NCI-H187 treated with DMSO at 0.1 percent for 48 hours (cell line): Measurements from ENCODE around the gene HERPUD2.

ENCODE experiments used
- DNase-seq: peaks from one replicate; lab custom pipeline; 2025; lab: John Stamatoyannopoulos, UW

The HERPUD2 gene, protein sequence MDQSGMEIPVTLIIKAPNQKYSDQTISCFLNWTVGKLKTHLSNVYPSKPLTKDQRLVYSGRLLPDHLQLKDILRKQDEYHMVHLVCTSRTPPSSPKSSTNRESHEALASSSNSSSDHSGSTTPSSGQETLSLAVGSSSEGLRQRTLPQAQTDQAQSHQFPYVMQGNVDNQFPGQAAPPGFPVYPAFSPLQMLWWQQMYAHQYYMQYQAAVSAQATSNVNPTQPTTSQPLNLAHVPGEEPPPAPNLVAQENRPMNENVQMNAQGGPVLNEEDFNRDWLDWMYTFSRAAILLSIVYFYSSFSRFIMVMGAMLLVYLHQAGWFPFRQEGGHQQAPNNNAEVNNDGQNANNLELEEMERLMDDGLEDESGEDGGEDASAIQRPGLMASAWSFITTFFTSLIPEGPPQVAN

DNA sequence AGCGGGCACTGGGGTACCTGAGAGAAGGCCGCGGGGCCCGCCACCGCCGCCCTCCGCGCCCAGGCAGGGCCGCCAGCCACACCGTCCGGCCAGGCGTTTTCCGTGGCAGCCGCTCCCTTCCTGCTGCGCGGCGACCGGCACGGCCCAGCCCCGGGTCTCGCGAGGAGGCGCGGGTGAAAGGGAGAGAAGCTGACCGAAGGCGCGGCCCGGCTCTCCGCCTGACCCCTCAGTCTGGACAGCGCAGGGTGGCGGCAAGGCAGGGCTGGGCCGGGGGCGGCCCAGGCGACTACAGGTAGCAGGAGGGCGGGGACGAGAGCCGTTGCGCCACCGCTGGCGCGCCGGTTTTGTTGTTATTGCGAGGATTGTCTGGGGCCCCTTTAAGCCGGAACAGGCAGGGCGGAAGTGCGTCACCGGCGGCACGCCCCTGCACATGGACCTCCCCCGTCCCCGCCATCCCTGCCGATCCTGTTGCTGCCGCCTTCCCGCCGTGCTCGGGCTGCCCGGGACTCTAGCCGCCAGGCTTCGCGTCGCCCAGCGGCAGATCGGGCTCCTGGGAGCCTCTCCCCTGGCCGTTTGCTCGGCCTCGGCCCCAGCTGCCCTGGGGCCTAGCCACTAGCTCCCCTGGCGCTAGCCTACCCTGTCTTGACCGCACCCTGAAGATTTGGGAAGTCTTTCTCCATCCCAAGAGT is at the start of gene HERPUD2:
HERPUD2 (minus strand) TSS at position 352 of the 689 bp plus-strand sequence. CDS start 805 bp downstream, outside the sequence.
- peak; percentile 22 for DNase-seq

DNA sequence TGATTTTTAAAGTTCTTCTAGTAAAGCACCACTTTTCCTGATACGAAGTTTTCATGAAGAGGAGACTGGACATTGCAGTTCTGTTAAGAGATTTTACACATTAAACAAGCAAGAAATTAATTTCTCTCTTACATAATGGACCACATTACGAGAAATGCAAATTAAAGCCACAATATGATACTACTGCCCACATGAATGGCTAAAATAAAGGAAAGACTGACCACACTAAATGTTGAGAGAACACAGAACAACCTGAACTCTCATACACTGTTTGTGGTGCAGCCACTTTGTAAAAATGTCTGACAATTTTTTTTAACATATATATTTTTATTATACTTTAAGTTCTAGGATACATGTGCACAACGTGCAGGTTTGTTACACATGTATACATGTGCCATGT is 44.0 kb upstream of the HERPUD2 start:
- no peak for DNase-seq

DNA sequence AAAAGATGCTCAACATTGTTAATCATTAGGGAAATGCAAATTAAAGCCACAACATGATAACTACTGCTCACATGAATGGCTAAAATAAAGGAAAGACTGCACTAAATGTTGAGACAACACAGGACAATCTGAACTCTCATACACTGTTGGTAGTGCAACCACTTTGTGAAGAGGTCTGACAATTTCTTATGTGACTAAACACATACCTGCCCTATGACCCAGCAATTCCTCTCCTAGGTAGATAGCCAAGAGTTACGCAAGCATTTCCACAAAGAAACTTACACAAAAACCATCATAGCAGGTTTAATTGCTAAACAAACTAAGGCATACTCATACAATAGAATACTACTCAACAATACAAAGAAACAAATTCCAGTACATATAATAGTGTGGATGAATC is 41.8 kb upstream of the HERPUD2 start:
- DNase-seq, result no peak

DNA sequence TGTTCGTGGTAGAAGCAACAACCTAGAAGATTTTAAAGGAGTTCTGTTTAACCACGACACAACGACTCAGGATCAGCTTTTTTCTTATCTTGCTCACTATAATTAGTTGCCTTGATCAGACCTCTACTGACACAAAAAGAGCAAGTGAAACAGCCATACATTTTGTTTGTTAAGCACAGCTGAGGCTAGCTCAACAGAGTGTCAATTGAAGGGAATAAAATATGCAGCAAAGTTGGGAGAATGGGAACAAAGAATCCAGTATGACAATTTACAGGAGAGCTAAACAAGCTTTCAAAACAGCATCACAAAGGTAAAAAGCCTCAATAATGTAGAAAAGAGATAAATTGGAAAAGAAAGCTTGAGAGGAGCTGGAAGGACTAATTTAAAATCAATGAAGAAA is 40.5 kb upstream of the HERPUD2 start:
- DNase-seq, result no peak

DNA sequence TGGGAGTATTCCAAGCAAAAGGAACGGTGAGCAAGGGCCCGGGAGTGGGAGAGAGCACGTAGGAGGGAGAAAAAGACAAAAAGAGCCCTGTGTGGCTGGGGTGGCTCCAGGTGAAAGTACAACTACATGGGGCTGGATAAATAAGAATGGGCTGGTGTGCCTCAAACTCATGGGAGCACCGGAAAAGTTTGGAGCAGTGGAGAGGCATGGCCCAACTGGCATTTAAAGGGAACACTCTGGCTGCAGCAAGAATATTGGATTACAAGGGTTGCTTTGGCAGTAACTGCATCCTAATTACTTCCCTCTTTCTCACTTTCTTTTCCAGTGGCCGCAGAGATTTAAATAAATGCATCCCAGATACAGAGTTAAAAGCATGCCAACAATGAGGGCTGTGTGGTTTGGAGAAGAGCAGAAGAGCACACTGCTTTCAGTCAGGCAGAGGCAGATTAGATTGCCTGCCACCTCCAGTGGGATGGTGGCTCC is 39.1 kb upstream of the HERPUD2 start:
- DNase-seq, result no peak

DNA sequence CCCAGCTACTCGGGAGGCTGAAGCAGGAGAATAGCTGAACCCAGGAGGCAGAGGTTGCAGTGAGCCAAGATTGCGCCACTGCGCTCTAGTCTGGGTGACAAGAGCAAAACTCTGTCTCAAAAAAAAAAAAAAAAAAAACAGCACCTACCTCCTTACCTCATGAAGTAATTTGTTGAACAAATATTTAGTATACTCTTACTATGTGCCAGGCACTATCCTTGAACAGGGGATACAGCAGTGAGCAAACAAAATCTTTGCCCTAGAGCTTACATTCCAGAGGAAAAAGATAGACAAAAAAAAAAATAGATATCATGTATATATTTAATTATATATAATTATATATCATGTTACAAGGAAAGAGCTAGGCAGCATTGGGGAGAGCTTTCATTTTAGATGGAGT is 36.4 kb upstream of the HERPUD2 start:
- no peak for DNase-seq

DNA sequence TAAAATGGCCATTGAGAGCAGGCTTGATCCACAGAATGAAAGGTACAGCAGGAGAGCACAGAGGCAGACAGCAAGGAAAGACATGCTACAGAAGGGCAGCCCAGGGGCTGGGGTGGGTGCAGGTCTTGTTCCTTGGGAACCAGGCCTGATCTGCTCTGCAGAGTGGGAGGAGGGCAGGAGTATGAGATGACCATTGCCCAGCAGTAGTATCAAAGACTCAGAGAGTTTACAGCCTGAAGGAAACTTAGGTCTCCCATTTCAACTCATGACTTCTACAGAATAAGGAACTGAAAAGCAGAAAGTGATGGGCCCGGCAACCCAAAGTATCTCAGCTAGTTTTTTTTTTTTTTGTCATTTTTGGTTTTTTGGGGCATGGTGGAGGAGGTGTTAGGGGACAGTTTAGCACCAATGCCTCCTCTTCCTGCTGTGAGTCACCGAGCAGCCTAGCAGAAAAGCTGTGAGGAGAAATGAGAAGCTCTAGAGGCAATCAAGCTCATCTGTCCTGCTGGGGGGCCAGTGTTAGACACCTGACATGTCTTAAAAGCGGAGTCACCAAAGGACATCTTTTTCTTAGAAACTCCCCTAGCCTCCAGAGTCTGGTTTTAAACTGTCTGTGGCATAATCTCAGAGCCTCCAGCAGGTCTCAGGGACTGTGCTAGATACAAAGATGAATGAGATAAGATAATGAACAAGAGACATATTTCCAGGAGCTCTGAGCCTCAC is 34.3 kb upstream of the HERPUD2 start:
- no peak for DNase-seq

DNA sequence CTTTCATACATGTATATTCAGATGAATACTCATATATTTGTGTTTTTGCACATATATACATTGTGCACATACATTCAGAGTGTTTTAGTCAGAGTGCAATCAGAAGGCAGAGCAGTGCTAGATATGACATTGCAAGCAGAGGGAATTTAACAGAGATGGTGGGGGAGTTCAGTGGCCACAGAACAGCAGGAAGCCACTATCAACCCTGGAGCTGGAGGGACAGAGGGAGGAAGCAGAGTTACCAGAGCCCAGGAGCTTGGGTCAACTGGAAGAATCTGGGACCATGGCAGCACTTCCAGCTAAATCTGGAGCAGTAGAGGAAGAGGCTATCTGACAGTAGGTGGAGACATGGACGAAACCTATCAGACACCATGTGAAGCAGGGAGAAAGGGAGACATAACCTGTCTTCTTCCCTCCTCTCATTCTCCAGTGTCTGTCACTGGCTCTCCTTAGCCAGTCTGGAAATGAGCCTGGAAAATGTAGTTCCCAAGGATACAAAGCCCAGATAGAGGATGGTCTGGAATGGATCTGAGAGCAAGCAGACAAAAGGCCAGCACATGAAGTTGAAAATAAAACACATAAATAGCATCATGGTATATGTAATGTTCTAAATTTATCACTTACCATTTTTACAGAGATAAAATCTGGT is 33.6 kb upstream of the HERPUD2 start:
- DNase-seq, result no peak

DNA sequence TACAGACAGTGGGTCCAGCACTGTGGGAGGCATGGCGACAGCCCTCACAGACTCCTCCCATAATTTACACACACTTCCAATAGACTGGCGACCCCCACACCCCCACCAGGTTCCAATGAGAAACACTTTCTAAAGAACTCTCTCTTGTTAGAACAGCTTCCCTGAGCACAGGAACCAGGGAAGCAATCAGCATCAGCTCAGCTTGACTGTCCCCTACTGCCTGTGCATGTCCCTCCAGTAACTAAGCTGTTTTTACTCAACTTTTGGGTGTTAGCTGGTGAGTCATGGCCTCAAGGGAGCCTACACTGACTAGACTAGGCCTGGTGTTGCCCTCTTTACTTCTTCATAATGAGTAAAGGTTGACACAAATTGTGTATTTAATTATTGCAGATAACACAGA is 32.6 kb upstream of the HERPUD2 start:
- DNase-seq, result no peak

DNA sequence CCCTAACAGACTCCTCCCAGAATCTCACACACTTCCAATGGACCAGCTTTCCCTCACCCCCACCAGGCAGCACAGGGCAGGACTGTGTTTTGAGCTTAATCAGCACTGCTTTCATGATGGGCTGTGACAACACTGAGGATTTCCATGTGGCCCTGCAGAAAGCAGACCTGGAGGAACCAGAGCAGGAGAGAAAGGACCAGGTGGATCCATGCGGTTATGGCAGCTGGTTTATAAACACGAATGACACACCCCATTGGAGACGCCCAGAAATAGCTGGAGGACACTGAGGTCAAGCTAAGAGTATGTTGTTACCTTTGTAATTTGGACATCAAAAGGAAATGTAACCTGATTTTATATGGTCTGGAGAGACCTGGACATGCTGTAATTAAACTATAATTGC is 31.7 kb upstream of the HERPUD2 start:
- DNase-seq, result no peak

DNA sequence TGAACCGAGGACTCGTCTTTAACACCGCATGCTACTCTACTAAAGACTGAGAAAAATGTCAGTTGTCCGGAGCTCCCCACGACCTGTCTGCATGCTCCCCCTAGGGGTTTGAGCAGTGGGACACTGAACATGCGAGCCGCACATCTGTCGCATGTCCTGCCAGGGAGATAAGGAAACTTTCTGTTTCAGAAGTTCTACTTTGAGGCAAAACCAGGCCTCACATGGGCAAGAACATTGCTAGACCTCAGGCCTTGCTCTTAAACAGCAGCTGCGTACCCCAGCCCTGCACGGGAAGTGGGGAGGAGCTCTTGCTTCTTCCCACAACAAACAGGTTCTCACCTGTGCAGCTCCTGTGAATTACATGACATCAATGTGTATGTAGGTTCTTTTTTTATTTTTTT is 30.3 kb upstream of the HERPUD2 start:
- DNase-seq, result no peak

DNA sequence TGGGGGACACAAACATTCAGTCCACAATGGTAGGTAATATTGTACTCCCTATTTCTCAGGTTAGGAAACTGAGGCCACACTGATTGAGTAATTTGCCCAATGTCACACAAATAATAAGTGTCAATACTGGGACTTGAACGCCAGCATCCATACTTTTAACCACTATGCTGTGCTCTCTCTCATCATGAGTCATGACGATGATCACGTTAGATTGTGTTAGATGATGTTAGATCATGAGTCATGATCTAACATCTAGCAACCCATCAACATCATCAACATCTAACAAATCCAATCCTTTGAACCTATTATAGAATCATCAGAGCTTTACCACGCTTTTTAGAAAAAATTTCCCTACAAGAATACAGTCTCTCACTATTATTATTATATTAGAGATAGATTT is 28.1 kb upstream of the HERPUD2 start:
- no peak for DNase-seq

DNA sequence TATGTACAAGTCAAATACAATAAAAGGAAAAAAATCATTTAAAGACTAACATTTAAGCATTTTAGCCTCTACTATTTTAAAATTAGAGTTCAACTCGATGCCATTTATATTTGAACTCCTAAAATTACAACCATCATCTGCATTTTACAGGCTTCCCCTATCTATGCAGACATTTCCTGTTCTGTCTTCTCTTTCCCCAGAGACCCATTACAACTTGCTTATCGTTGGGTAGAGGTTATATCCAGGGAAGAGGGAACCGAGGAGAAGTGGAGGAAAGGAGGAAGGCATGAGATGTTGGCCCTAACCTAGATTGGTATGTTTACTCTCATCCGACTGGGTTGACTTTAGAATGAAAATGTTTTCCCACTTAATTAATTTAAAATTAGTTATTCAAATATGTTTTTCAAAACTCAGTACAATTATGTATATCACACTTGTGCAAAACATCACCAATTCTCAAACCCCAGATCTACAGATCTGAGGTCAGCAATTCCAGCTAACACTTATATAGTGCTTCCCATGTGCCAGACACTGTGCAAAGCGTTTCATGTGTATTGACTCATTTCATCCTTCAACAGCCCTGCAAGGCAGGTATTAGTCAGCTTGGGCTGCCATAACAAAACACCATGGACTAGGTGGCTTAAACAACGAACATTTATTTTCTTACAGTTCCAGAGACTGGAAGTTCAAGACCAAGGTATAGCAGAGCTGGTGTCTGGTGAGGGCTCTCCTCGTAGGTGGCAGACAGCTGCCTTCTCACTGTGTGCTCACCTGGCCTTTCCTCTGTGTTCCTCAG is 27.3 kb upstream of the HERPUD2 start:
- no peak for DNase-seq

DNA sequence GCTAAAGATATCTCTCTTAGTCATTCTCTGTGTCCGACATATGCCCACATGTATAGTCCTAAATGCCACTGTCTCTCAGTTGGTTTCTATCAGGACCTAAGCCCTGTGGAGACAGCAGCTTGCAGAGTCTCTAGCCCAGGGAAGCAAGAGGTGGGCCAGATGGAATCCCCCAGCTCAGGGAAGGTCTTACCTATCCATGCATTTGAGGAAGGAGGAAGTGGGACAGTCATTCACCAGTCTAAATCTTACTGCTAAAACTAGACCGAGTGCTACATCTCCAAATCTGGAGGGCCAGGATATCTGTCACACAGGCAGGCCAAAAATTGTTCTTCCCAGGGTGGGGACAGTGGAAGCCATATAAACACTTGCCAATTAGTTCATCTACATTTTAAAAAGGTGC is 26.4 kb upstream of the HERPUD2 start:
- DNase-seq, result no peak

DNA sequence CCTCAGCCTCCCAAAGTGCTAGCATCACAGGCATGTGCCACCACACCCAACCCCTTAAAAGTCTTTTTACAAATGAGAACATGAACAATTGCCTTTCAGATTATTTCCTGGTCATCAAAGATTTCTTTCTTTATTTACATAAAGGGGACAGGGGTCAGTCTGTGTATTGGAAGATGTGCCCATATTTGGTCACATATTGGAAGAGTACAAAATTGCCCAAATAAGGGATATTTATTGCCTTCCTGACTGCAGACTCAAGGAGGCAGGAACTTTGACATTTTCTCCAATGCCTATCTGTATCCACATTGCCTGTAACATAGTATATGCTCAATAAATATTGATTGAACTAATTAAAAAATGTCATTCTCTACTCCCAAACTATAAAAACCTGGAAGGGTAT is 25.9 kb upstream of the HERPUD2 start:
- DNase-seq, result no peak

DNA sequence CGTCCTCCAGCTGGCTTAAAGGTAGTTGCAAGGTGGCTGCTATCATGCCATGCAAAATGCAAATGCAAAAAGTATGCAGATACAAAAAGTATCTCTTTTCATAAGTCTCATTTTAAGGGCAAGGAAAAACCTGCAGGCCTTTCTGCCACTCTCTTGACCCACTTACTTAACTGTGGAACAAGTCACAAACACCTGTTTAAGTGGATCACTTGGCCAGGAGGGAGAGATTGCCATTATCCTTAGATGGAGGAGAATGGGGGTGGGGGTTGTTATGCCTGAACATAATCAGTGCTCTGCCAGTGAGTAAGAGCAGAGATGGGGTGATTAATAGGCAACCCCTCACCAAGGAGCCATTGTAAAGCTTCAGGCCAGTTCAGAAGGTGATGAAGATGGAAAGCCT is 25.1 kb upstream of the HERPUD2 start:
- no peak for DNase-seq

DNA sequence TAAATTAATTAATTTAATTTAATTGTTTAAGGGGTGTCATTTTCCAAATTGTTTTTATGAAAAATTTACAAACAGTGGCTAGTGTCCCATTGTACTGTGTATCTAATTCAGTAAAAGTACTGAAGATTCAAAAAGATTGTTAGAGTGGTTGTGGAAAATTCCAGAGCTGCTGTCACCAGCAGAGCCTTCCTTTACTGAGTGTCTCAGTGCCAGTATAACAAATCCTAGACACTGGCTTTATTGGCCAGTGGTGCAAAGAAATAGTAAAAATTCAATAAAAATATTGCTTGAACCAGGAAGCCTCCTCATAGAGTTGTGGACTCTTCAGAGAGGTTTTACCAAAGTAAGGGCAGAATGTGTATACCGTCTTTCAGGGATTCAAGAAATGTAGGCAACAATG is 23.1 kb upstream of the HERPUD2 start:
- no peak for DNase-seq

DNA sequence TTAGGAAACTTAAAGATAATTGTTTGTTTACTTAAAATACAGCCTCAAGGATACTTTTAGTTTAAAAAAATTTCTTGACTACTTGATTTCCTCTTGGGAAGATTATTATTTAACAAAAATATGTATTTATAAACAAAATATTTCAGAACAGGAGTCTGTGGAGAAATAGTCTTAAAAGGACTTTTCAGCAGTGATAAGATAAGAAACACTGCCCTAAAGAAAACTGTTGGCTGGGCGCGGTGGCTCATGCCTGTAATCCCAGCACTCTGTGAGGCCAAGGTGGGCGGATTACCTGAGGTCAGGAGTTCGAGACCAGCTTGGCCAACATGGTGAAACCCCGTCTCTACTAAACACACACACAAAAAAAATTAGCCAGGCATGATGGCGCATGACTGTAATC is 22.6 kb upstream of the HERPUD2 start:
- no peak for DNase-seq

DNA sequence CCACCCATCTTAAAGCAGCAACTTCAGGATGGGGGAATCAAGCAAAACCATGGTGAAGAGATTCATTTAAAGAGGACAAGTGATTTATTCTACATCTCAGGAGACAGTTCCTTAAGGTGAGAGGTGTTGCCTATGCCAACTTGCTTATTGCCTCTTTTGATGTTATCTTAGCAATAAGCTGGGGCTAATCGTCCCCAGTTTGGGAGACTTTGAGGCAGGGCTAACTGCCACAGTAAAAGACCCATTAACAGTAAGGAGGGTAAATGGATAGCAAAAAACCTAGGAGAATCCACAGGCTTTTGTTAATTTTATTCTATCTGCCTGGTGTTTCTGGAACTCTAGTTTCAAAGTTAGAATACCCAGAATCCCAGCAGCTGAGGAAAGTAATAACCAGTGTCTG is 22.1 kb upstream of the HERPUD2 start:
- no peak for DNase-seq

DNA sequence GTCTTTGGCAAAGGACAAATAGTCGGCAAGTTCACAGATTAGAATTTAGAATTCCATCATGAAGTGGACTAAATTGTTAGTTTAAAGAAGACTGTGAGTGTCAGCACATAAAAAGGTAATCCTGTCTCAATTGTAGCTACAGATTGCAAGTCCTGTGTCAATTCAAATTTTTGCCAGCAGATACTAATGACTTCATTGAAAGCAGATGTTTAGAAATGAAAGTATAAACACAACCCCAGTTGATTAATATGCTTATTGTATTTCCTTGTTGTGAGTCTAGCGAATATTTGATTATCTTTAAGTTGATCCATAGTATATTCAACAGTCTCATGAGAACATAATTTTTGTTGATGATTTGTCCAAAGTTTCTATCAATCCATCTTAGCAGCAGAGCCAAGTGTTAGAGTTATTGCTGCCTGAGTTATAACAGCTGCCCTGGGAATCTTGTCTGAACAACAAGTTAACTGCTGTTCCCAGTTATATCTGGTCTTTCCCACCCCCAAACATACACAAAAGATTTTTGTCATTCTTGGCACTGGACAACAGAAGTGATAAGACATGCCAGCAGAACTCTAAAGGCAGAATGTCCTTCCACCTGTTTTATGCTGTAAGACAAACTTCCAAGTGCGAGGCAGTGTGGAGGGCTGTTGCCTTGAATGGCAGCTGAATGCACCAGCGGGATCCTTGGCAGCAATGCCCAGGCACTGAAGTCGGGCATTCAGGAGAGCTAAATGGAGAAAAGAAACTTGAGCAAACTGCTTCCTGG is 21.3 kb upstream of the HERPUD2 start:
- no peak for DNase-seq

DNA sequence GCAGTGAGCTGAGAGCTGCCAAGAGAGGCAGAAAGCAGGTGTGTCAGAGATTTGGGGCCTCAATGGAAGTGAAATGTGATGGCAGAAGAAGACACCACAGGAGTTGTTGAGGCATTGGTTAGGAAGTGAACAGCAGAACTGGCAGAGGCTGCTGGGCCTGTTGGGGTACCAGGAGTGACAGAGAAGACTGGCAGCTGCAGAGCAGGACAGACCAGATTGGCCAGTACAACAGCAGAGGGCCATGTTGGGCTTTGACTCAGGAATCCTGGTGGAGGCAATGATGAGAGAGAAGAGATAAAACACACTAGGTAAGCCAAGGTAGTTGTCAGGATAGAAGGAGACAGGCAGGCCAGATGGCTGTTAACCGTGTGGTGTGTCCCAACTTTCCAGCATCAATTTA is 19.9 kb upstream of the HERPUD2 start:
- DNase-seq, result no peak
